CD4-positive, alpha-beta T cell treated with Interleukin-12 subunit alpha and Interleukin-12 subunit beta, for 1 hour (primary cell): Measurements from ENCODE around the gene GDI1.

Experiments used
- DNase-seq: peaks from one replicate; pipeline ENCODE4 v3.0.0-alpha.2; 2020

The GDI1 gene

GRCh38 chrX:154409222-154409871, 27.6 kb upstream of the GDI1 start, which contains the start of gene DNASE1L1:
Gene DNASE1L1, minus strand, starts transcription at chrX:154409254. Its CDS starts 3,686 bp downstream, at chrX:154405568.
- no peak for DNase-seq

DNA sequence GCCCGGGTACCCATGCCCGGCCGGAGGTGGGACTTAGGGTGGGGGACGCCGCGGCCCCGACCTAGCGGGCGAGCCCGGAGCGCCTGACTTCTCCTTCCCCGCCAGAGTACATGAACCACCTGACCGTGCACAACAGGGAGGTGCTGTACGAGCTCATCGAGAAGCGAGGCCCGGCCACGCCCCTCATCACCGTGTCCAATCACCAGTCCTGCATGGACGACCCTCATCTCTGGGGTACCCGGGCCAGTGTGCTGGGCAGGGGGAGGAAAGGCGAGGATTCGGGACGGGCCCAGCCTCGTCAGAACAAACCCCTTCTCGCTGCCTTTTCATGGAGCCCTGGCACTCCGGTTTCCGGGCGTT, 25.0 kb upstream of the GDI1 start:
- DNase-seq: peak; percentile 64

DNA sequence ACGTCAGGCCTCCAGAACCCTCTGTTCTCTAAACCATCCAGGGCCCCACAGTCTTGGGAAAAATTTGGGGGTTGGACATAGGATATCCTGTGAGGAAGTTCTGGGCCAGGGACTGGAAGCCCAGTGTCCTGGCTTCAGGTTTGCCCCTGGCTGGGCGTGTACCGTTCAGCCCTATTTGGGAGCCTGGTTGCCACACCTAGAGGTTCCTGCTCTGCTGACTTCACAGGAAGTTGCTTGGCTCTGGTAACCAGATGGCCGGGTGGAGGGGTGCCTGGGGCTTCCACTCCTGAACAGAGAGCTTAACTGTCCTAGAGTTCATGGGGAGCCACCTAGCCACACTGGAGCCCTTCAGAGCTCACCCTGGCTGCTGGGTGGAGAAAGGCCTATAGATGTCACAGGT, 24.5 kb upstream of the GDI1 start:
- peak; percentile 52 for DNase-seq

GRCh38 chrX:154413142-154413541, 23.8 kb upstream of the GDI1 start:
- no peak for DNase-seq

DNA sequence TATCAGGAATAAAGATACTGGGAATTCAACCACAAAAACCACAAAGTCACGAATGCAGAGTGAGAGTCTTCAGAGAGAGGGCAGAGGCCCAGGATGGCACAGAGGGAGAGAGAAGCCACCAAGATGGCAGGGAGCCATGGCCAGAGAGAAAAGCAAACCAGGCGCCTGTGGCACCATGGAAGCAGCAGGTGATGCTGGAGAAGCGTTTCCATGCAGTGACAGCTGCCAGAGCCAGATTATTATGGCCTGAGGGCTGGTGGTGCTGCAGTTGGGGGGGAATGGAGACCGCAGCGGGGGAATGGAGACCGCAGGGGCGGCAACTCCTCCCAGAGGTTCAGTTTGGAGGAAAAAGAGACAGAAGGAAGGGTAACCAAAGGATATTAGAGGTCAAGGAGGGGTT, 19.8 kb upstream of the GDI1 start:
- no peak for DNase-seq

- no peak for DNase-seq
Measured at GRCh38 chrX:154419189-154419588, 17.8 kb upstream of the GDI1 start.

- DNase-seq: no peak
Measured at GRCh38 chrX:154419688-154420401, 17.1 kb upstream of the GDI1 start.

DNA sequence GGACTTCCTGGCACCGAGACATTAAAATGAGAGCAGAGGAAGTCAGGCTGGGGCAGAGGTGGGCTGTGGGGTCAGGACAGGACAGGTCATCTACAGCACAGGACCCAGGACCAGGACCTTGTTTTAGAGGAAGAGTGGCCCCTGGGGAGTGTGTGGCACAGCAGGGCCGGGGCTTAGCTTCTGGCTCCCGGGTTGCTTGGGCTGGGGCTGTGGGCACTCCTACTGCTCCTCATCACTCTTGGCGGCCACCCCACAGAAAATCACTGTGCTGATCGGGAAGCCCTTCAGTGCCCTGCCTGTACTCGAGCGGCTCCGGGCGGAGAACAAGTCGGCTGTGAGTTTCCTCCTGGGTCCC, 16.6 kb upstream of the GDI1 start:
- DNase-seq: no peak

GRCh38 chrX:154426916-154427770, 9.8 kb upstream of the GDI1 start:
- DNase-seq: no peak

DNA sequence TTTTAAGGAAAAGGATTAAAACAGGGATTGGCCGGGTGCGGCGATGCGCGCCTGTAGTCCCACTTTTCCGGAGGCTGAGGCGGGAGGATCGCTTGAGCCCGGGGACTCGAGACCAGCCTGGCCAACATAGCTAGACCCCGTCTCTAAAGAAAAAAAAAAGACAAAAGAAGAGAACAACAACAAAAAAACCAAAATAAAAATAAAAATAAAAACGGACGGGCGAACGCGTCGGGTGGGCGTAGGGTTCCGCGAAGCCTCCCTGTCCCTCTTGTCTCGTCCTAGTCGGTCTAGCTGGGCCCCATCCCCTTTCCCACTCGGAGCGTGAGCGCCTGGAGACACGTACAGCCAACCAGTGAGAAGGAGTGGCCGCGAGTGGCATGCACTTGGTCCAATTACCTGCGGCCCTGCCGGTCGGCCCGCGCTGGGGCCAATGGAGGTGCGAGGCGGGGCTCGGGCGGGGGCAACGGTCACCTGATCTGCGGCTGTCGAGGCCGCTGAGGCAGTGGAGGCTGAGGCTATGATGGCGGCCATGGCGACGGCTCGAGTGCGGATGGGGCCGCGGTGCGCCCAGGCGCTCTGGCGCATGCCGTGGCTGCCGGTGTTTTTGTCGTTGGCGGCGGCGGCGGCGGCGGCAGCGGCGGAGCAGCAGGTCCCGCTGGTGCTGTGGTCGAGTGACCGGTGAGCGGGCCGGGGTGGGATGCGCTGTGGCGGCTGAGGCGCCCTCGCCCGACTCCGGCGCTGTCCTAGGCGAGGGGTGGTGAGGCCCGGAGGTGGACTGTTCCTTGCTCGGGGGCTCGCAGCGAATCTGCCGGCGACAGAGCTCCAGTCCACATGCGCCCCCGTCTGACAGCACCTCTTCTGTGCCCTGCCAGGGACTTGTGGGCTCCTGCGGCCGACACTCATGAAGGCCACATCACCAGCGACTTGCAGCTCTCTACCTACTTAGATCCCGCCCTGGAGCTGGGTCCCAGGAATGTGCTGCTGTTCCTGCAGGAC, 8.5 kb upstream of the GDI1 start, which contains the start of gene ATP6AP1:
TSS of gene ATP6AP1 (plus strand) at position 502 of the 996 bp plus-strand sequence. CDS start at position 518, 16 bp downstream.
- DNase-seq: peak; percentile 90

DNA sequence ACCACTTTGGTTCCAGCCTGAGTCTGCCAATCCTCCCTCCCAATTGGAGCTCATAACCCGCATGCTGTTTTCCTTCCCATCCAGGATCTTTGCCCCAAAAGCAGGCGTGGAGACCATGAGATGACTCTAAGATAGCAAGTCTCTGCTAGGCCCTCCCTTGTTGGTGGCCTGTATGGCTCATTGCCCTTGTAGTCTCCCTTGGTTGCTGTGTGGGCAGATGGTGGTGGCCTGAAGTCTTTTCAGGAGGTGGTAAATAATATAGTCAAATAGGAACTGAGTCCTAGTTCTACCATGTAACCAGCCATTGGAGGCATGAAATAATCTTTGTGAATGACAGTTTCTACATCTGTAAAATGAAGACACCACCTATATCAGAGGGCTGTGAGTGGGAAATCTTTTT, 7.2 kb upstream of the GDI1 start:
- DNase-seq: no peak

DNA sequence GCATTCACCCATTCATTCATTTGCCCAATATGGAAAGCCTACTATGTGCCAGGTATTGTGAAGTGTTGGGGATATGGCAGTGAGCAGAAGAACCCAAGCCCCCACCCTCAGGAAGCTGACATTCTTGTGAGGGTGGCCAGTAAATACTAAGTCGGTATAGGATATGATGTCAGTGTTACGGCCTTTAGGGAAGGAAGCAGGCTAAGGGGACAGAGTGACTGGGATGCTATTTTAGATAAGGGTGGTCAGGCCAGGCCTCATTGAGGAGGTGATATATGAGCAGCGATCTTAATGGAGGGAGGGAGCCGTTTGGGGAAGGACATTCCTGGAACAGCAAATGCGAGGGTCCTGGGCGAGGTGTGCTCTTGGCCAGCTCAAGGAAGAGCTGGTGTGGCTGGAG, 6.5 kb upstream of the GDI1 start:
- no peak for DNase-seq

- no peak for DNase-seq
Measured at GRCh38 chrX:154430916-154431315, 6.0 kb upstream of the GDI1 start.

DNA sequence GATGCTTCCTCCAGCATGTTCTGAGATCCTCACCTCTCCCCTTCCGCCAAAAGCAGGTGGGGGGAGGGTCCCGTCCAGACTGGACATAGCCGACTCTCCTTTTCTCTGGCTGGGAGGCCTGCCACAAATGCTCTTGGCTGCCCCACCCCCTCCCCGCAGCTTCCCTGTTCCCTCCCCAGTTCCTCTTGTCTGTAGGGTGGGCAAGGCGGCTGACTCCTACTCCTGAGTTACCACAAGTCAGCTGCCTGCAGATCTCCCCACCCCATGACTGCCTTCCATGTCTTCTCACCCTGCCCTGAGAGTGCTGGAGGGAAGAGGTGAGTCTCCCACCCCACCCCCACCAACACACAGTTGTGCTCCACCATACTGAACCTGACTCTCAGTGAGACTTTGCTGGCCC, 5.6 kb upstream of the GDI1 start:
- DNase-seq: no peak

DNA sequence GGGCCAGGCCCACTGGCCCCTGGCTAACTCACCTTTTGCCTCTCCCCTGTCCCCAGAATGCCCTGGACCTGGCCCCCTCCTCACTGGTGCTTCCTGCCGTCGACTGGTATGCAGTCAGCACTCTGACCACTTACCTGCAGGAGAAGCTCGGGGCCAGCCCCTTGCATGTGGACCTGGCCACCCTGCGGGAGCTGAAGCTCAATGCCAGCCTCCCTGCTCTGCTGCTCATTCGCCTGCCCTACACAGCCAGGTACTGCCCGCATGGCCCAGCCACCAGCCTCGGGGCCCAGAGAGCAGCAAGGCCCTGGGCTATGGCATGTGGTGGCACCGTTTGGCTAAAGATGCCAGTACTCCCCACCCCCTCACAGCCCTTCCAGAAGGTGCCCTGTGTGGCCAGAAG, 4.7 kb upstream of the GDI1 start:
- DNase-seq: no peak

- DNase-seq: no peak
Measured at GRCh38 chrX:154433605-154434004, 3.3 kb upstream of the GDI1 start.

- DNase-seq: no peak
Measured at GRCh38 chrX:154434394-154435168, 2.4 kb upstream of the GDI1 start.

DNA sequence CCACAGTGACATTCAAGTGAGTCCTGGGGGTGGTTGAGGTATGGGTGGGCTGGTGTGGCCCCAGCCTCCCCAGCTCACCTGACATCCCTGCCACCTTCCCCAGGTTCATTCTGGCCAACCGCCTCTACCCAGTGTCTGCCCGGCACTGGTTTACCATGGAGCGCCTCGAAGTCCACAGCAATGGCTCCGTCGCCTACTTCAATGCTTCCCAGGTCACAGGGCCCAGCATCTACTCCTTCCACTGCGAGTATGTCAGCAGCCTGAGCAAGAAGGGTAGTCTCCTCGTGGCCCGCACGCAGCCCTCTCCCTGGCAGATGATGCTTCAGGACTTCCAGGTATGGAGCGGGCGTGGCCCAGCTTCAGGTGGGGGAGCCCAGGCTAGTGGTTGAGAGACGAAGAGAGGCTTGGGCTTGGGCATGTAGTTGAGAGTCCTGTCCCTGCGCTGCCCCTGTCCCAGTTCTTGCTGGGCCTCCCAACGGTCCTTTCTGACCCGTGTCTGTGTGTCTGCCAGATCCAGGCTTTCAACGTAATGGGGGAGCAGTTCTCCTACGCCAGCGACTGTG, 1.7 kb upstream of the GDI1 start:
- no peak for DNase-seq

GRCh38 chrX:154436374-154436982, 476 bp upstream of the GDI1 start:
- DNase-seq: peak; percentile 75

DNA sequence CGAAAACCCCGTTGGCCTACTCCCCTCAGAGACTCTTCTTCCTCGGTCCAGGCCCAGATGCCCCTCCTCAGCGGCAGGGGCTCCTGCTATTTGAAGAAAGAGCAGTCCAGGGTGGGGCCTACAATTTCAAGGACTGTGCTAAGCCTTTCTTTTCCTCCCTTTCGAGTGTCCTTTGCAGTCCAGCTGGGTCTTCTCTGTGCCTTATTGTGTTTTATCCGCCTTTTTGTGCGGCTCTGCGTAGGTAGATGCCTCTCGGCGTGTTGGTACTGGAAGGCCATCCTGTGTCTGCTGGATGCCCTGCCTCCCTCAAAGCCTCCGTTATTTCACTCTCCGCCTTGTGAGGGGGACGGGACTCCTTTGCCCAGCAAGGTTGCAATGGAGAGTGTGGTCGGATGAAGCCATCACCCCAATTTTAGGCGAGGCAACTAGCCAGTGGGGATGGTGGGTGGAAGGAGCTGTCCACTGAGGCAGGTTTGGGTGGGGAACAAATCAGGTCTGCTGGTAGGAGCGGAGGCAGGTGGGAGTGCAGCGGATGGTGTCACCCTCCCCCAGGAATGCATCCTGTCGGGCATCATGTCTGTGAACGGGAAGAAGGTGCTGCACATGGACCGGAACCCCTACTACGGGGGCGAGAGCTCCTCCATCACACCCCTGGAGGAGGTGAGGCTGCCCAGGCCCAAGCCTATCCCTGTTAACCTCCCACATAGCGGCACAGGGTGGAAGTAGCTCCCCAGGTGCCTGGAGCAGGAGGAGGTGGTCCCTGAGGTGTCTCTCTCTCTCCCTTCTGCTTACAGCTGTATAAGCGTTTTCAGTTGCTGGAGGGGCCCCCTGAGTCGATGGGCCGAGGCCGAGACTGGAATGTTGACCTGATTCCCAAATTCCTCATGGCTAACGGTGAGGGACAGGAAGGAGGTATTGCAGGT, 1.3 kb downstream of the GDI1 start:
- DNase-seq: no peak
